Ovary (tissue), 9 donors: ENCODE results near the gene NR2F1. TPM values are rescaled to one million over a fixed set of nuclear protein-coding genes. Genes with fewer than 3 reads are reported as not detected.

ENCODE experiments used
- DNase-seq, 5 donors: peaks; one replicate each; pipeline ENCODE4 v3.0.0-alpha.2; 2019 to 2020
- H3K27ac ChIP-seq, 2 donors: fragments of 200-600 bp; one replicate each; pipeline versions ENCODE4 v1.5.1 to v1.8.0; 2019 to 2022
- H3K27me3 ChIP-seq: fragments of 200-600 bp; one replicate; pipeline ENCODE4 v1.8.0; 2022
- H3K36me3 ChIP-seq: fragments of 200-600 bp; sonication (generic); one replicate; pipeline ENCODE4 v1.5.1; 2019
- H3K4me1 ChIP-seq: one replicate; pipeline ENCODE4 v1.8.1; 2013; ENCODE audit warnings: mild to moderate bottlenecking, moderate library complexity; ENCODE audit not compliant: insufficient read depth
- H3K4me3 ChIP-seq: fragments of 200-600 bp; sonication (generic); one replicate; pipeline ENCODE4 v1.5.1; 2017
- H3K9me3 ChIP-seq, 2 donors: fragments of 200-600 bp in 1 of 2; sonication (generic) in 1 of 2; one replicate each; pipeline versions ENCODE4 v1.5.1 to v1.8.1; 2013 to 2019; ENCODE audit warnings: mild to moderate bottlenecking in 1 of 2, moderate library complexity in 1 of 2
- EP300 ChIP-seq: sonication (generic); formaldehyde crosslinking; IDR thresholded peaks from one replicate; pipeline ENCODE4 v1.6.1; 2017; ENCODE audit warnings: antibody characterized with exemption
- POLR2A ChIP-seq: fragments of 450-650 bp; IDR thresholded peaks from one replicate; pipeline ENCODE4 v1.6.1; 2017; ENCODE audit warnings: antibody characterized with exemption, mild to moderate bottlenecking, moderate library complexity
- WGBS, 3 donors: extraction: QIAGEN DNeasy Blood & Tissue Kit in 1 of 3; methylation state at CpG; one replicate each; pipeline versions ENCODE4 v1.1.5 to v1.1.7; 2013 to 2017; 5-methylcytosine and 5-hydroxymethylcytosine counted together
- intact Hi-C, 4 donors: fragments of 100-400 bp; cut with DNase I; formaldehyde crosslinking; loops; one replicate each; pipeline versions ENCODE4 v1.11.0 to v1.15.1; 2022 to 2023
- polyA plus RNA-seq, 2 donors: library from polyadenylated mRNA; stranded (reverse); fragments of 200-250 nt in 1 of 2; fragments of 350-450 nt in 1 of 2; fragmentation: Illumina TruSeq in 1 of 2; extraction: RNeasy Lipid Tissue Mini Kit (QIAGEN cat#74804) in 1 of 2; gene quantifications; one replicate each; pipeline ENCODE4 v1.2.3, GENCODE V29; 2013 to 2014
- total RNA-seq, 7 donors: library from RNA; depleted of rRNA in 2 of 7; stranded (reverse); fragments of >200 nt in 2 of 7; fragmentation: NEBNext Ultra II Directional in 3 of 7; extraction: Animal tissue kit (Norgen Biotek cat#: 25700) in 3 of 7; gene quantifications; one replicate each; pipeline versions ENCODE4 v1.1.0 to v1.2.4, GENCODE V29; 2016 to 2023
- TF ChIP-seq, protein P1 (sequence below), 3 donors: fragments of 450-650 bp in 2 of 3; fragments of 200-600 bp in 1 of 3; IDR thresholded peaks; one replicate each; pipeline versions ENCODE4 v1.5.1 to v1.8.0; 2016 to 2022; ENCODE audit warnings: antibody characterized with exemption in 3 of 3, mild to moderate bottlenecking in 1 of 3
- donor health status: DM: no; HTN: no; CAD: no; lungs with moderate emphysema.
- donor health status: DM: no; HTN: no; CAD: no.
- donor health status: Bipolar disorder and iron deficiency.
- donor health status: DM: yes; HTN: yes; CAD: no.
- donor health status: DM: no; HTN: no; CAD: no.
- donor health status: DM: yes; HTN: yes; CAD: no.

NR2F1 gene
- total and polyA plus RNA-seq, 9 donors = 47.6 to 179 (median 71.5) TPM

DNA sequence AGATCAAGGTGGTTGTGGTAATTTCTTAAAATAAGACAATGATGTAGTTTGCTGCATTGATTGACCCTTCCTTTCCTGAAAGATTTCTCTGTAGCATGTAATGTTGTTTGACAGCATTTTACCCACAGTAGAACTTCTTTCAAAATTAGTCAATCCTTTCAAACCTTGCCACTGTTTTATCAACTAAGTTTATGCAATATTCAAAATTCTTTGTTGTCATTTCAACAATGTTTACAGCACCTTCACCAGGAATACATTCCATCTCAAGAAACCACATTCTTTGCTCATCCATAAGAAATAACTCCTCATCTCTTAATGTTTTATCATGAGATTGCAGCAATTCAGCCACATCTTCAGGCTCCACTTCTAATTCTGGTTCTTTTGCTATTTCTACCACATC is 43.8 kb downstream of the NR2F1 start:
- H3K36me3 ChIP-seq = no peaks in the 10 kb centered on the region
- no peak for TF ChIP-seq EP300
- TF ChIP-seq, protein P1, sequence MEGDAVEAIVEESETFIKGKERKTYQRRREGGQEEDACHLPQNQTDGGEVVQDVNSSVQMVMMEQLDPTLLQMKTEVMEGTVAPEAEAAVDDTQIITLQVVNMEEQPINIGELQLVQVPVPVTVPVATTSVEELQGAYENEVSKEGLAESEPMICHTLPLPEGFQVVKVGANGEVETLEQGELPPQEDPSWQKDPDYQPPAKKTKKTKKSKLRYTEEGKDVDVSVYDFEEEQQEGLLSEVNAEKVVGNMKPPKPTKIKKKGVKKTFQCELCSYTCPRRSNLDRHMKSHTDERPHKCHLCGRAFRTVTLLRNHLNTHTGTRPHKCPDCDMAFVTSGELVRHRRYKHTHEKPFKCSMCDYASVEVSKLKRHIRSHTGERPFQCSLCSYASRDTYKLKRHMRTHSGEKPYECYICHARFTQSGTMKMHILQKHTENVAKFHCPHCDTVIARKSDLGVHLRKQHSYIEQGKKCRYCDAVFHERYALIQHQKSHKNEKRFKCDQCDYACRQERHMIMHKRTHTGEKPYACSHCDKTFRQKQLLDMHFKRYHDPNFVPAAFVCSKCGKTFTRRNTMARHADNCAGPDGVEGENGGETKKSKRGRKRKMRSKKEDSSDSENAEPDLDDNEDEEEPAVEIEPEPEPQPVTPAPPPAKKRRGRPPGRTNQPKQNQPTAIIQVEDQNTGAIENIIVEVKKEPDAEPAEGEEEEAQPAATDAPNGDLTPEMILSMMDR (IDR thresholded peaks at IDR 0.05) = no peak
- TF ChIP-seq POLR2A = no peak
- no peaks in the 10 kb centered on the region for H3K27me3 ChIP-seq
- DNase-seq = no peak
- no peaks in the 10 kb centered on the region for H3K4me1 ChIP-seq
- no peak overlapping the region for H3K4me3 ChIP-seq
- no peaks in the 10 kb centered on the region for H3K9me3 ChIP-seq
- no peak overlapping the region for H3K27ac ChIP-seq
- intact Hi-C loops = no loop called here

GRCh38 chr5:93632327-93632726 is 49.3 kb downstream of the NR2F1 start:
- TF ChIP-seq EP300 (no peak), POLR2A (no peak)
- TF ChIP-seq, protein P1 (IDR thresholded peaks at IDR 0.05) = no peak
- Histone ChIP-seq H3K27ac (no peak overlapping the region), H3K27me3 (no peaks in the 10 kb centered on the region), H3K36me3 (no peaks in the 10 kb centered on the region), H3K4me1 (no peaks in the 10 kb centered on the region), H3K4me3 (no peak overlapping the region), H3K9me3 (no peaks in the 10 kb centered on the region)
- DNase-seq = no peak
- intact Hi-C loops = no loop called here
- WGBS, 3 donors = 68 to 76% (median 71%) methylated on average over 4 of the region's 4 CpGs

DNA sequence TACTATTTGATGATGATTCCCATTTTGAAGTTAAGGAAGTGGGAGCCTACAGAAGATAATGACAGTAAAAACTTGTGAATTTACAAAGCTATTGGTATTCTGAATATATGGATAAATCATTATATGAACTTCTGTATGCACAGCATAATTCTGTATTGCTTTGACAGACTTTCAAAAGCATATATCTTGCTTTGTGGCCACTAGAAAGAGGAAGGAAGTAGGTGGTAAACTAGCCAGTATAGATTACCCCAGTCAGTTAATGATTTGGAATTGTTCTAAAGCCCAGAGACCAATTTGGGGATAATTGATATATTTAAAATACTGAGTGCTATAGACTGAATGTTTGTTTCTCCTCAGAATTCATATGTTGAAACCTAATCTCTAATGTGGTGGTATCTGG is 53.0 kb downstream of the NR2F1 start:
- Histone ChIP-seq H3K4me3 (no peak overlapping the region), H3K27ac (no peak overlapping the region), H3K4me1 (no peaks in the 10 kb centered on the region), H3K36me3 (no peaks in the 10 kb centered on the region), H3K9me3 (no peaks in the 10 kb centered on the region), H3K27me3 (no peaks in the 10 kb centered on the region)
- DNase-seq = no peak
- intact Hi-C loops = no loop called here
- TF ChIP-seq, protein P1 (IDR thresholded peaks at IDR 0.05) = no peak
- TF ChIP-seq POLR2A (no peak), EP300 (no peak)

DNA sequence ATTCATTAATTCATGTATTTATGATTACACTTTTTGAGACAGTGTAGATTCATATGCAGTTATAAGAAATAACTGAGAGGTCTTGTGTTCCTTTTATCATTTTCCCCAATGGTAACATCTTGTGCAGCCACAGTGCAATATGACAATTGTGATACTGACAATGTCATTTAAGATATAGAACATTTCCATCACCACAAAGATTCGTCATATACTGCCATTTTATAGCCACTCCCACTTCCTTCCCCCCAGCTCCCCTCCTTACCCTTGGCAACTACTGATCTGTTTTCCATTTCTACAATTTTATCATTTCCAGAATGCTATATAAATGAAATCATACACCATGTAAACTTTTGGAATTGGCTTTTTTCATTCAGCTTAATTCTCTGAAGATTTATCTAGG is 53.8 kb downstream of the NR2F1 start:
- no peak for DNase-seq
- no peaks in the 10 kb centered on the region for H3K9me3 ChIP-seq
- no peak overlapping the region for H3K4me3 ChIP-seq
- no peak for TF ChIP-seq POLR2A
- TF ChIP-seq, protein P1 (IDR thresholded peaks at IDR 0.05) = no peak
- H3K36me3 ChIP-seq = no peaks in the 10 kb centered on the region
- no peak overlapping the region for H3K27ac ChIP-seq
- no peaks in the 10 kb centered on the region for H3K4me1 ChIP-seq
- intact Hi-C loops = no loop called here
- no peaks in the 10 kb centered on the region for H3K27me3 ChIP-seq
- 82 to 98% (median 91%) methylated on average over 1 of the region's 1 CpG for WGBS, 3 donors

DNA sequence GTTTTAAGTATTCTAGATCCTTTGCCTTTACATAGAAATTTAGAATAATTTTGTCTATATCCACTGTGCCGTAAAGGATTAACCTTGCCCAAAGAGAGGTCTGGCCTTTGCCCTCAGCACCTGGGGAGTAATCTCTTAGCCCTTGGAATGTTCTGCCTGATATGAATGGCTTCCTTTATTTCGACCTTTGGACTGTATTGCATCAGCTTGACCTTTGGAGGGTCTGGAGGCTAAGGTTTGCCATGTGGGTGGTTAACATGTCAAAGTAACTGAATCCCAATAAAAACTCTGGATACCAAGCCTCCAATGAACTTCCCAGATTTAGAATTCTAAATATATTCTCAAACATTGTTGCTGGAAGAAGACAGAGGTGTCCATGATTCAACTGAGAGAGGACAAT is 54.7 kb downstream of the NR2F1 start:
- intact Hi-C loops = no loop called here
- Histone ChIP-seq H3K9me3 (no peaks in the 10 kb centered on the region), H3K27me3 (no peaks in the 10 kb centered on the region), H3K4me3 (no peak overlapping the region), H3K4me1 (no peaks in the 10 kb centered on the region), H3K36me3 (no peaks in the 10 kb centered on the region), H3K27ac (no peak overlapping the region)
- TF ChIP-seq EP300 (no peak), POLR2A (no peak)
- TF ChIP-seq, protein P1 (IDR thresholded peaks at IDR 0.05) = no peak
- no peak for DNase-seq
- 85 to 90% (median 88%) methylated on average over 2 of the region's 2 CpGs for WGBS, 3 donors
